OCI-LY7 (cell line): Measurements from ENCODE around the gene MAPKAPK3. TPM values are rescaled to one million over a fixed set of nuclear protein-coding genes. Genes with fewer than 3 reads are reported as not detected.

Source experiments
- BruUV-seq: library from RNA; stranded (reverse); fragments of 400-500 nt; replicated peaks from 2 replicates; lab custom pipeline; 2021; lab: Mats Ljungman, UMichigan
- CTCF ChIA-PET: fragments of 300-600 bp; sonication (Branson Sonifier 250); formaldehyde crosslinking; loops from one replicate; lab custom pipeline; 2022; ENCODE audit warnings: antibody characterized with exemption; ENCODE audit not compliant: unreplicated experiment; lab: Charles Lee
- POLR2A ChIA-PET: fragments of 300-600 bp; sonication (Branson Sonifier 250); formaldehyde crosslinking; loops from one replicate; lab custom pipeline; 2022; ENCODE audit warnings: antibody characterized with exemption; lab: Charles Lee
- DNase-seq: peaks from one replicate; pipeline ENCODE4 v3.0.0-alpha.2; 2015; ENCODE audit warnings: low spot score
- H2AFZ ChIP-seq: fragments of 200-600 bp; sonication (generic), shearing (Covaris generic); 2 replicates; pipeline ENCODE4 v1.6.1; 2014; ENCODE audit warnings: mild to moderate bottlenecking, antibody characterized with exemption, low read length, moderate library complexity
- H3K27ac ChIP-seq: fragments of 200-600 bp; sonication (generic); 2 replicates; pipeline ENCODE4 v1.5.1; 2014; ENCODE audit warnings: mixed run types, low read depth, mild to moderate bottlenecking, moderate library complexity, low read length, inconsistent platforms; ENCODE audit not compliant: poor library complexity, severe bottlenecking
- H3K36me3 ChIP-seq: fragments of 200-600 bp; sonication (generic); 2 replicates; pipeline ENCODE4 v1.6.1; 2014; ENCODE audit warnings: mild to moderate bottlenecking, antibody characterized with exemption, low read length, moderate library complexity, mixed read lengths; ENCODE audit not compliant: insufficient read depth
- H3K4me1 ChIP-seq: fragments of 200-600 bp; sonication (generic); 2 replicates; pipeline ENCODE4 v1.5.1; 2014; ENCODE audit warnings: mild to moderate bottlenecking, low read length; ENCODE audit not compliant: insufficient read depth, poor library complexity, severe bottlenecking
- H3K4me2 ChIP-seq: fragments of 200-600 bp; sonication (generic); 2 replicates; pipeline ENCODE4 v1.6.1; 2014; ENCODE audit warnings: mild to moderate bottlenecking, low read length
- H3K4me3 ChIP-seq: fragments of 200-600 bp; sonication (generic); 2 replicates; pipeline ENCODE4 v1.5.1; 2014; ENCODE audit warnings: mild to moderate bottlenecking, low read depth, low read length; ENCODE audit not compliant: poor library complexity, severe bottlenecking
- H3K79me2 ChIP-seq: fragments of 200-600 bp; sonication (generic); 2 replicates; pipeline ENCODE4 v1.6.1; 2016; ENCODE audit warnings: low read depth, mild to moderate bottlenecking, low read length, moderate library complexity, mixed read lengths; ENCODE audit not compliant: insufficient read depth
- H3K9me2 ChIP-seq: fragments of 200-600 bp; sonication (generic); 2 replicates; pipeline ENCODE4 v1.6.1; 2016; ENCODE audit warnings: mild to moderate bottlenecking, low read length, mixed read lengths; ENCODE audit not compliant: insufficient read depth
- H3K9me3 ChIP-seq: fragments of 200-600 bp; sonication (generic); 2 replicates; pipeline ENCODE4 v1.6.1; 2014; ENCODE audit warnings: mild to moderate bottlenecking, mixed run types, low read length, mixed read lengths
- H4K20me1 ChIP-seq: fragments of 200-600 bp; sonication (generic); 2 replicates; pipeline ENCODE4 v1.6.1; 2014; ENCODE audit warnings: mild to moderate bottlenecking, antibody characterized with exemption, low read length, moderate library complexity, mixed read lengths; ENCODE audit not compliant: insufficient read depth
- EZH2phosphoT487 ChIP-seq: fragments of 200-600 bp; sonication (generic); IDR thresholded peaks from 2 replicates; pipeline ENCODE4 v1.6.1; 2018; ENCODE audit warnings: low read depth, borderline replicate concordance, mild to moderate bottlenecking, mixed run types, antibody characterized with exemption, low read length, moderate library complexity, mixed read lengths
- intact Hi-C: fragments of 100-400 bp; cut with micrococcal nuclease; formaldehyde crosslinking; loops from one replicate; pipeline ENCODE4 v1.10.0; 2022; ENCODE audit not compliant: unreplicated experiment
- total RNA-seq, 2 experiments: library from RNA; depleted of rRNA in 1 of 2; stranded (reverse); fragments of >200 nt in 1 of 2; shearing (Covaris generic) in 1 of 2; gene quantifications; 2 replicates each; pipeline ENCODE4 v1.2.3, GENCODE V29; 2014 to 2022
- TF ChIP-seq, protein P1 (sequence below): fragments of 200-600 bp; sonication (generic); conservative IDR thresholded peaks from 2 replicates; pipeline ENCODE4 v1.5.1; 2014; ENCODE audit warnings: mild to moderate bottlenecking, antibody characterized with exemption, low read length, moderate library complexity, mixed read lengths

MAPKAPK3 gene
- total RNA-seq, 2 experiments from 2014 or later: 17.5 to 25.2 TPM

DNA sequence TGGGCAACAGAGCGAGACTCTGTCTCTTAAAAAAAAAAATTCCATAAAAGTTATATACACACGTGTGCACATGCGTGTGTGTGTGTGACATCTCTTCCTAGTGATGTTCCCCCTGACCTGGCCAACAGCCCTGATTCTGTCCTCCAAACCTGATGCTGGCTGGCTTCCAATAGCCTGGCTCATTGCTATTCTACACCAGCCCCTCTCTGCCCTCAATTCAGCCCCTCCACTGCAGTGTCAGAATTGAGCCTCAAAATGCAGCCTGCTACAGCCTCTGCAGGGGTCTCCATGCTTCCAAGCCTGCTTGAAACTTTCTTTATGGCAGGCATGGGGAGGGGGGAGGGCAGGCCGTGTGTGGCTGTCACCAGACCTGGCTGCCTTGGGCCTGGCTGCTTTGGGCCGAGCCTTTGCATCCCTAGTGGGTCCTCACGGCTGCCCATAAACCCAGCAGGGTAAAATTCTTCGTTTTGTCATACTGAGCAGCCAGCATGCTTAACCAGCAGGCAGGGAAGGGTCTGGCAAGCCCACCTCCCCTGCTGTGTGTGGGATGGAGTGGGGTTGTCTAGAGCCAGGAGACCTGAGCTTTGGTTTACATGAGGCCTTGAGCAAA is 35.1 kb downstream of the MAPKAPK3 start:
- no TSS peak for BruUV-seq
- Histone ChIP-seq H3K27ac (no peak overlapping the region), H3K4me1 (no peaks in the 10 kb centered on the region), H4K20me1 (no peaks in the 10 kb centered on the region), H3K9me3 (no peaks in the 10 kb centered on the region), H2AFZ (no peak overlapping the region), H3K79me2 (no peaks in the 10 kb centered on the region), H3K9me2 (no peaks in the 10 kb centered on the region), H3K36me3 (no peaks in the 10 kb centered on the region), H3K4me2 (no peak overlapping the region), H3K4me3 (no peak overlapping the region)
- ChIA-PET POLR2A (interaction anchor here (0.7 to 0.9 kb wide), 3 partner anchors 11 to 89 kb away, joined by 3 to 4 read pairs (median 4); no protein-coding TSS in a partner anchor), CTCF (interaction anchor here (1.0 to 1.9 kb wide), 4 partner anchors 21 to 61 kb away, joined by 3 to 21 read pairs (median 4); partner anchors contain the start of gene MAPKAPK3)
- intact Hi-C loops: loop anchor here (1.0 kb wide), 1 partner anchor 36 kb away; no protein-coding TSS in a partner anchor
- DNase-seq: no peak
- no peak for TF ChIP-seq EZH2phosphoT487
- TF ChIP-seq, protein P1, sequence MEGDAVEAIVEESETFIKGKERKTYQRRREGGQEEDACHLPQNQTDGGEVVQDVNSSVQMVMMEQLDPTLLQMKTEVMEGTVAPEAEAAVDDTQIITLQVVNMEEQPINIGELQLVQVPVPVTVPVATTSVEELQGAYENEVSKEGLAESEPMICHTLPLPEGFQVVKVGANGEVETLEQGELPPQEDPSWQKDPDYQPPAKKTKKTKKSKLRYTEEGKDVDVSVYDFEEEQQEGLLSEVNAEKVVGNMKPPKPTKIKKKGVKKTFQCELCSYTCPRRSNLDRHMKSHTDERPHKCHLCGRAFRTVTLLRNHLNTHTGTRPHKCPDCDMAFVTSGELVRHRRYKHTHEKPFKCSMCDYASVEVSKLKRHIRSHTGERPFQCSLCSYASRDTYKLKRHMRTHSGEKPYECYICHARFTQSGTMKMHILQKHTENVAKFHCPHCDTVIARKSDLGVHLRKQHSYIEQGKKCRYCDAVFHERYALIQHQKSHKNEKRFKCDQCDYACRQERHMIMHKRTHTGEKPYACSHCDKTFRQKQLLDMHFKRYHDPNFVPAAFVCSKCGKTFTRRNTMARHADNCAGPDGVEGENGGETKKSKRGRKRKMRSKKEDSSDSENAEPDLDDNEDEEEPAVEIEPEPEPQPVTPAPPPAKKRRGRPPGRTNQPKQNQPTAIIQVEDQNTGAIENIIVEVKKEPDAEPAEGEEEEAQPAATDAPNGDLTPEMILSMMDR: no peak

DNA sequence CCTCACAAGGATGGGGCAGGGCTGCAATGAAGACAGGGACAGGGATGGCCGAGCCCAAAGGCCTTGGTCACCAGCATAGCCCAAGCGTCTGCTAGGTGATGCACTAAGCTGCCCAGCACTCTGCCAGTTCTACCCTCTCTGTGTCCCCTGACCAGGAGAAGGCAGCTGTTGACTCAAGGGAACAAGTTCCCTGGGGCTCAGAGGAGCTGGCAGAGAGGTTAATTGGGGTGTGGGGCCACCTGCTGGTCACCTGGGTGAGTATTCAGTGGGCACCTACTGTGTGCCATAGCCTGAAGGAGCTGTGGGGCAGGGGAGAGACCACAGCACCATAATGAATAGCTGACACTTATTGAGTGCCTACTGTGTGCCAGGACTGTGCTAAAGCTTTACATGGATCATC is 35.8 kb downstream of the MAPKAPK3 start:
- ChIA-PET CTCF (interaction anchor here (0.6 to 1.9 kb wide), 4 partner anchors 21 to 62 kb away, joined by 3 to 21 read pairs (median 4); partner anchors contain the start of gene MAPKAPK3), POLR2A (no interaction called here)
- Histone ChIP-seq H3K79me2 (no peaks in the 10 kb centered on the region), H4K20me1 (no peaks in the 10 kb centered on the region), H3K36me3 (no peaks in the 10 kb centered on the region), H3K4me2 (no peak overlapping the region), H3K4me1 (no peaks in the 10 kb centered on the region), H3K9me2 (no peaks in the 10 kb centered on the region), H3K4me3 (no peak overlapping the region), H2AFZ (no peak overlapping the region), H3K9me3 (no peaks in the 10 kb centered on the region), H3K27ac (no peak overlapping the region)
- TF ChIP-seq EZH2phosphoT487: no peak
- TF ChIP-seq, protein P1: peak; percentile 77
- BruUV-seq: no TSS peak
- intact Hi-C loops: loop anchor here (1.0 kb wide), 1 partner anchor 36 kb away; no protein-coding TSS in a partner anchor
- peak; percentile 57 for DNase-seq
